Activated CD8-positive, alpha-beta T cell treated with anti-CD3 and anti-CD28 coated beads, Interleukin-2, amount 10 ng/mL, durations not matched to agents 7 days and 5 days (primary cell): Measurements from ENCODE around the gene DENND1A. TPM values are rescaled to one million over a fixed set of nuclear protein-coding genes. Genes with fewer than 3 reads are reported as not detected.

Experiments used
- ATAC-seq: fragments of 150-1000 bp; cut with Tn5 transposase; one replicate; pipeline ENCODE4 v1.10.0; 2021; ENCODE audit warnings: moderate library complexity
- CTCF ChIA-PET: fragments of 350-600 bp; sonication (Branson Sonifier 250); formaldehyde crosslinking; loops from one replicate; lab custom pipeline; 2021; ENCODE audit warnings: antibody characterized with exemption; lab: Charles Lee
- POLR2A ChIA-PET: fragments of 350-600 bp; sonication (Branson Sonifier 250); formaldehyde crosslinking; loops from one replicate; lab custom pipeline; 2021; ENCODE audit warnings: antibody characterized with exemption; lab: Charles Lee
- DNase-seq: peaks from one replicate; pipeline ENCODE4 v3.0.0-alpha.2; 2020
- H3K27ac Mint-ChIP-seq: one replicate; pipeline ENCODE4 v1.8.0; 2021; ENCODE audit warnings: mild to moderate bottlenecking, mixed read lengths
- H3K27me3 Mint-ChIP-seq: one replicate; pipeline ENCODE4 v1.8.0; 2021; ENCODE audit warnings: low read depth, mixed read lengths
- H3K36me3 Mint-ChIP-seq: one replicate; pipeline ENCODE4 v1.8.0; 2021; ENCODE audit warnings: low read depth, mixed read lengths
- H3K4me1 Mint-ChIP-seq: one replicate; pipeline ENCODE4 v1.8.0; 2021; ENCODE audit warnings: low read depth, mixed read lengths
- H3K4me3 Mint-ChIP-seq: one replicate; pipeline ENCODE4 v1.8.0; 2021; ENCODE audit warnings: mild to moderate bottlenecking, mixed read lengths
- H3K9me3 Mint-ChIP-seq: one replicate; pipeline ENCODE4 v1.8.0; 2022; ENCODE audit warnings: mixed read lengths; ENCODE audit not compliant: insufficient read depth
- total RNA-seq, 2 experiments: library from RNA; stranded (reverse); gene quantifications; one replicate each; pipeline ENCODE4 v1.2.3, GENCODE V29; 2021

The DENND1A gene
- total RNA-seq, 2 experiments from 2014 or later = 13.0 to 15.5 TPM

DNA sequence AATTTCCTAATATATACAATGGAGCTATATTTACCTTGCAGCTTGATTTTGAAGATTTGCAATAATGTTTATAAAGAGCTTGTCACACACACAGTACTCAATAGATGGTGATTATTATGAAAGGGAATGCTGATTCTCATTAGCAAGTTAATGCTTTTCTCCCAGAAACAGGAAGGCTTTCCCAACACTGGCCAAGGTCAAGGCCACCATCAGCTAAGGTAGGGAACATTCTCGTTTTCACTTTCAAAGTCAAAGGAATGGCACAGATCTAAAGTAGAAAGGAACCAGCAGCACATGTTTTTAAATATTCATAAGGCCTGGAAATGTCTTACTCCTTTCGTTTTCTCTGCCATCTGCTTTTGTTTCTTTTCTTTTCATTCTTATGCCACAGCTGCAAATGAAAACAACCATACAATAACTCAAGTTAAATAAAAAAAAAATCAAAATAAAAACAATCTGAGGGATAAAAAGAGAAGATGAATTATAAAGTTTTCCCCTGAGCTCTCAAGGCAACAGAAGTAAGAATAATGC, 307.1 kb downstream of the DENND1A start:
- Mint-ChIP-seq H3K27ac (no peak overlapping the region), H3K4me1 (no peaks in the 10 kb centered on the region), H3K27me3 (no peaks in the 10 kb centered on the region), H3K9me3 (no peaks in the 10 kb centered on the region), H3K36me3 (peaks cover 2% of the 10 kb centered on the region), H3K4me3 (no peak overlapping the region)
- ATAC-seq = no peak
- POLR2A ChIA-PET = no interaction called here
- DNase-seq = no peak
- CTCF ChIA-PET = interaction anchor here (1.2 kb wide), 1 partner anchor 305 kb away, joined by 3 read pairs; no protein-coding TSS in a partner anchor

DNA sequence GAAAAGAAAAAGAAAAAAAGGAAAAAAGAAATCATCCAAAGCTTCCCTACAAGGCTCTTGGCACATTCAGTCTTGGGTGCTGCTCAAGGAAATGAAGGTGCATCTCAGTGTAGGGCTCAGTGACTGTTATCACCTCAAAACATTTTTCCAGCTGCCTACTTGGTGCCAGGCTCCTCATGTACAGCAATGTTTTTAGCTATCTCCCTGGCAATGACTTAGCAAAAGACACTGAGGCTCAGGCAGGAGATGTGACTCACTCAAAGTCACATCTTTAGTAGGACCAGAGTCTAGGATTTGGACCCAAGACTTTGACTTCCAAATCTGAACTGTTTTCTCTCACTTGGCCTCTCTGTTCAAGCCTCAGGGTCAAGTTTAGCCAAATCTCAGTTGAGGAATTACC, 309.7 kb downstream of the DENND1A start:
- no peak overlapping the region for H3K4me3 Mint-ChIP-seq
- H3K27ac Mint-ChIP-seq = no peak overlapping the region
- H3K27me3 Mint-ChIP-seq = no peaks in the 10 kb centered on the region
- H3K9me3 Mint-ChIP-seq = no peaks in the 10 kb centered on the region
- peaks cover 3% of the 10 kb centered on the region for H3K4me1 Mint-ChIP-seq
- DNase-seq (no peak), ATAC-seq (no peak)
- ChIA-PET POLR2A (no interaction called here), CTCF (no interaction called here)
- peaks cover 2% of the 10 kb centered on the region for H3K36me3 Mint-ChIP-seq

GRCh38 chr9:123617952-123618678, 311.8 kb downstream of the DENND1A start:
- Mint-ChIP-seq H3K4me1 (peaks cover 3% of the 10 kb centered on the region), H3K9me3 (no peaks in the 10 kb centered on the region), H3K4me3 (no peak overlapping the region), H3K27ac (no peak overlapping the region), H3K27me3 (no peaks in the 10 kb centered on the region), H3K36me3 (peaks cover 2% of the 10 kb centered on the region)
- ATAC-seq (no peak), DNase-seq (no peak)
- ChIA-PET POLR2A (no interaction called here), CTCF (no interaction called here)

DNA sequence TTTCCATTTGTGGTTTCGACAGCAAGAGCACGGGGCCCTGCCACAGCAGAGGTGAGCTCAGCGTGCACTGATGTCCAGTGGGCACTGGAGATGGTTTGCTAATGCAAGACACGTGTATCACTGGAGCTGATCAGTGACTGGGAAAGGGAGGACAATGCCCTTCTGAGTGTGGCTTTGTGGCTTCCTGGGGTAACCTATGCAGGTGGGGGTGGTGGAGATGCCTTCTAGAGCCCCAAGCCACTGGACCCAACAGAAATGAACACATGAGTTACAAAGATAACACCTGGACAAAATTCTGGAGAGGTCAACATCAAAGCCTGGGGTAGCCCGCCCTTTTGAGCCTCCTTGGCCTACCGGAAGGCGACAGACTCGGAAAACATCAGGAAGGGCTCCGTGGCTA, 312.6 kb downstream of the DENND1A start:
- no peaks in the 10 kb centered on the region for H3K27me3 Mint-ChIP-seq
- H3K4me3 Mint-ChIP-seq = no peak overlapping the region
- peaks cover 2% of the 10 kb centered on the region for H3K36me3 Mint-ChIP-seq
- no peak overlapping the region for H3K27ac Mint-ChIP-seq
- POLR2A ChIA-PET = no interaction called here
- no peak for DNase-seq
- peaks cover 3% of the 10 kb centered on the region for H3K4me1 Mint-ChIP-seq
- H3K9me3 Mint-ChIP-seq = no peaks in the 10 kb centered on the region
- no peak for ATAC-seq
- CTCF ChIA-PET = no interaction called here

DNA sequence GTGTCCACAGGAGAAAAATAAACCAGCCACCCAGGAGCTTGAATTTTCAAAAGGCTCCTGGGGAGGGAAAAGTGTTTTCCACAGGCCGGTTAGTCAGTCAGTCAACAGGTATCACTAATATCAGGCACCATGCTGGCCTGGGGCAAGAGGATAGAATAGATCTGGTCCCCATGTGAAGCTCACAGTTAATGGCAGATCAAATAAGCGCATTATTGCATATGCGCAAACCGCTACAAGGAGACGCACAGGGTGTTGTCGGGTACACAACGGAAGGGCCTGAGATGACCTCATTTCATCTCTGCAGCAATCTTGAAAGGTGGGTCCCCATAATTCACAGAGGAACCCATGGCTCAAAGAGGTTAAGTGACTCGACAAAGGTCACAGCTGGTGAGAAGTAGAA, 313.2 kb downstream of the DENND1A start:
- ATAC-seq (no peak), DNase-seq (no peak)
- CTCF ChIA-PET = no interaction called here
- Mint-ChIP-seq H3K27ac (no peak overlapping the region), H3K4me1 (peaks cover 3% of the 10 kb centered on the region), H3K27me3 (no peaks in the 10 kb centered on the region), H3K4me3 (no peak overlapping the region), H3K36me3 (peaks cover 2% of the 10 kb centered on the region), H3K9me3 (no peaks in the 10 kb centered on the region)
- POLR2A ChIA-PET = interaction anchor here (0.5 to 0.8 kb wide), 2 partner anchors 21 to 1038 kb away, joined by 3 to 4 read pairs; no protein-coding TSS in a partner anchor

- no peak overlapping the region for H3K27ac Mint-ChIP-seq
- DNase-seq (no peak), ATAC-seq (no peak)
- H3K9me3 Mint-ChIP-seq = no peaks in the 10 kb centered on the region
- H3K27me3 Mint-ChIP-seq = no peaks in the 10 kb centered on the region
- H3K36me3 Mint-ChIP-seq = no peaks in the 10 kb centered on the region
- CTCF ChIA-PET = interaction anchor here (0.6 to 1.3 kb wide), 4 partner anchors 11 to 425 kb away, joined by 3 to 5 read pairs (median 4); no protein-coding TSS in a partner anchor
- peaks cover 3% of the 10 kb centered on the region for H3K4me1 Mint-ChIP-seq
- H3K4me3 Mint-ChIP-seq = no peak overlapping the region
- POLR2A ChIA-PET = interaction anchor here (0.6 to 0.9 kb wide), 2 partner anchors 9 to 210 kb away, joined by 3 read pairs; no protein-coding TSS in a partner anchor
Measured at GRCh38 chr9:123615381-123615780, 314.5 kb downstream of the DENND1A start.

GRCh38 chr9:123614306-123615263, 315.3 kb downstream of the DENND1A start:
- no peak overlapping the region for H3K27ac Mint-ChIP-seq
- H3K36me3 Mint-ChIP-seq = no peaks in the 10 kb centered on the region
- no peaks in the 10 kb centered on the region for H3K9me3 Mint-ChIP-seq
- no peak for ATAC-seq
- no peak overlapping the region for H3K4me3 Mint-ChIP-seq
- ChIA-PET POLR2A (interaction anchor here (0.6 to 0.9 kb wide), 3 partner anchors 8 to 211 kb away, joined by 3 read pairs; no protein-coding TSS in a partner anchor), CTCF (interaction anchor here (0.6 to 1.3 kb wide), 6 partner anchors 10 to 426 kb away, joined by 3 to 5 read pairs (median 3); no protein-coding TSS in a partner anchor)
- no peak for DNase-seq
- H3K4me1 Mint-ChIP-seq = peaks cover 3% of the 10 kb centered on the region
- H3K27me3 Mint-ChIP-seq = no peaks in the 10 kb centered on the region

GRCh38 chr9:123611226-123611625, 318.7 kb downstream of the DENND1A start:
- ChIA-PET CTCF (no interaction called here), POLR2A (no interaction called here)
- no peaks in the 10 kb centered on the region for H3K27me3 Mint-ChIP-seq
- no peak overlapping the region for H3K4me3 Mint-ChIP-seq
- ATAC-seq (no peak), DNase-seq (no peak)
- no peaks in the 10 kb centered on the region for H3K9me3 Mint-ChIP-seq
- H3K4me1 Mint-ChIP-seq = peaks cover 3% of the 10 kb centered on the region
- H3K27ac Mint-ChIP-seq = no peak overlapping the region
- H3K36me3 Mint-ChIP-seq = no peaks in the 10 kb centered on the region

DNA sequence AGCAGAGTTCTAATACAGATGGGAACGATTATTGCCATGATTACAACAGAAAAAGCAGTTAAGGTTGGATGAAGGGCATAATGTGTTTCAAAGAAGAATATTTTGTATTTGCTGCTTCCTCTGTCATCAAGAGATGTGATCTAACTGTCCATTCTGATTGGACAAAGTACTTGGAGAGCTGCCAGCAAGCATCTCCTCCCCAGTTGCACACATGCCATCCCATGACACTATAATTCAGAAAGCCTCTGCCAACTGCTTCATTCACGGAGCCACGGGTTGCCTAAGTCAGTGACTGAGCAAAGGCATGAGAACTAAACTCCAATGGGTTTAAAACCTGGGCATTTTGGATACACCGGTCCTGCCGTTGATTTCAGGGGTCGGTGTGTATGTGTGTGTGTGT, 320.1 kb downstream of the DENND1A start:
- Mint-ChIP-seq H3K4me3 (no peak overlapping the region), H3K4me1 (no peaks in the 10 kb centered on the region), H3K36me3 (no peaks in the 10 kb centered on the region), H3K27ac (no peak overlapping the region), H3K27me3 (no peaks in the 10 kb centered on the region), H3K9me3 (no peaks in the 10 kb centered on the region)
- DNase-seq (no peak), ATAC-seq (no peak)
- ChIA-PET CTCF (no interaction called here), POLR2A (no interaction called here)

DNA sequence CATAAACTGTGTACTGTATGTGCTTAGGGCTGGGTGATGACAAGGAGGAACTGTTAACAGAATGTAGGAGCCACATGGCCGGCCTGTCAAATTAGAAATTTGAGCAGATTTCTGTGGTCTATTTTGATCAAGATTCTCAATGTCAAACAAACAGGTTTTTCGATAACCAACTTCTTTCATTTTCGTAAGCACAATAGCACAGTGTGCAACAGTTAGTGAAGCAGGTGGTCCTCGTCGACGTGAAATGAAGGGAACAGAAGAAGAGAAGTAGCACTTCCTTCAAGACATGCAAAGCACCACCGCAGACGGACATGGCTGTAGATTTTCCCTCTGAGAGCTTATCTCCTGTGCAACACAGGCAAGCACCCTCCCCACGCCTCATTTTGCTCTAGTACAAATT, 321.8 kb downstream of the DENND1A start:
- no peaks in the 10 kb centered on the region for H3K36me3 Mint-ChIP-seq
- H3K27me3 Mint-ChIP-seq = no peaks in the 10 kb centered on the region
- CTCF ChIA-PET = no interaction called here

GRCh38 chr9:123607479-123607878, 322.4 kb downstream of the DENND1A start:
- ATAC-seq = no peak
- Mint-ChIP-seq H3K4me1 (no peaks in the 10 kb centered on the region), H3K36me3 (no peaks in the 10 kb centered on the region), H3K4me3 (no peak overlapping the region), H3K27me3 (no peaks in the 10 kb centered on the region), H3K9me3 (no peaks in the 10 kb centered on the region), H3K27ac (no peak overlapping the region)
- CTCF ChIA-PET = no interaction called here
- no peak for DNase-seq
- POLR2A ChIA-PET = interaction anchor here (0.8 kb wide), 1 partner anchor 8 kb away, joined by 3 read pairs; no protein-coding TSS in a partner anchor

More for the DNA sequence above, 321.8 kb downstream of the DENND1A start:
- Mint-ChIP-seq H3K27ac (no peak overlapping the region), H3K4me3 (no peak overlapping the region), H3K9me3 (no peaks in the 10 kb centered on the region), H3K4me1 (no peaks in the 10 kb centered on the region)
- ATAC-seq = no peak
- DNase-seq = no peak
- POLR2A ChIA-PET = no interaction called here
